ENCODE data around the gene KIF9.
"Not testable (repeated sequence)": the region's sequence is repeated elsewhere in the genome, so short reads cannot be mapped to it uniquely, and the experiment has no call there.

Gene KIF9

GRCh38 chr3:47294392-47294791 lies 11.8 kb upstream of the KIF9 start:
- DNase-seq (ENCODE audit: low spot score): no peak

GRCh38 chr3:47293822-47294221 lies 11.2 kb upstream of the KIF9 start:
- DNase-seq (ENCODE audit: low spot score): no peak

DNA sequence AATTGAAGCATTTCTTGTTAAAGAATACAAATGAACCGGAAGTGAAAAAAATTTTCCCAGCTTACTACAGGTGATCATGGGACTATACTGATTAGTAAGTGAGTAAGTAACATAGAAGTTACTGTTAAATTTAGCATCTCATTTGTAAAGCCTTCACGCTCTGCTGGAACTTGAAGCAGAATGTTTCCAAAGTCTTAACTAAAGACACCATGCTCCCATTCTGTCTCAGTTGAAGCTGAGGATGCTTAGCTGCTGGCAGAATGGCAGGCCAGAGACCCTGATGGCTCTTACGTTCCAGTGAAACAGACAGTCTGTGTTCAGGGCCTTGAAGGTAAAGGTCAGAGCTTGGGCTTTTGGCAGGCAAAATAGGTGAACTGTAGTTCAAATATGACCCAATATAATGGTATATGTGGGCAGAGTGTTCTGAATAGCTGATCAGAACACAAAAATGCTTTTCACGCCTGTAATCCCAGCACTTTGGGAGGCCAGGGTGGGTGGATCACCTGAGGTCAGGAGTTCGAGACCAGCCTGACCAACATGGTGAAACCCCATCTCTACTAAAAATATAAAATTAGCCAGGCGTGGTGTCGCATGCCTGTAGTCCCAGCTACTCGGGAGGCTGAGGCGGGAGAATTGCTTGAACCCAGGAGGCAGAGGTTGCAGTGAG lies 9.3 kb upstream of the KIF9 start:
- DNase-seq (ENCODE audit: low spot score): not testable (repeated sequence)

DNA sequence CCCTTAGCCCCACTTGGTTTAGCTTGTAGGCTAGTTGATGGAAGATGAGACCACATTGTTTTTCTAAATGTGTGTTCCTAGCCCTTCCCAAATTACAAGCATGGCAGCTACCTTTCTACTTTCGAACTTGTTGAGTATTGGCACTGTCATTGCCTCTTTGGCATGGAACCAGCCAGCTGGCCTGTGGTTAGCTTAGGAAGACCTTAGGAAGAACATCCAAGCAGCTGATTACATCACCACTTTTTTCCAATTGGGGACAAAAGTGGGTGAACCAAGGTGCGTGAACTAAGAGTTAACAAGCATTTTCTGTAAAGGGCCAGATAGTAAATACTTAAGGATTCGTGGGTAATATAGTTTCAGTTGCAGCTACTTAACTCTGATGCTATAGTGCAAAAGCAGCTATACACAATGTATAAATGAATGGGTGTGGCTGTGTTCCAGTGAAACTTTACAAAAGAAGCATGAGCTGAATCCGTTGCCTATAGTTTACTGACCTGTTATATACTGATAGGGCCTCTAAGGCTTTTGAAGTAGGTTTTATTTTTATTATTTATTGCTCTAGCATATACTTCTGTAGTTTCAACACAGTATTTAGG lies 8.7 kb upstream of the KIF9 start:
- no peak for DNase-seq (ENCODE audit: low spot score)

DNA sequence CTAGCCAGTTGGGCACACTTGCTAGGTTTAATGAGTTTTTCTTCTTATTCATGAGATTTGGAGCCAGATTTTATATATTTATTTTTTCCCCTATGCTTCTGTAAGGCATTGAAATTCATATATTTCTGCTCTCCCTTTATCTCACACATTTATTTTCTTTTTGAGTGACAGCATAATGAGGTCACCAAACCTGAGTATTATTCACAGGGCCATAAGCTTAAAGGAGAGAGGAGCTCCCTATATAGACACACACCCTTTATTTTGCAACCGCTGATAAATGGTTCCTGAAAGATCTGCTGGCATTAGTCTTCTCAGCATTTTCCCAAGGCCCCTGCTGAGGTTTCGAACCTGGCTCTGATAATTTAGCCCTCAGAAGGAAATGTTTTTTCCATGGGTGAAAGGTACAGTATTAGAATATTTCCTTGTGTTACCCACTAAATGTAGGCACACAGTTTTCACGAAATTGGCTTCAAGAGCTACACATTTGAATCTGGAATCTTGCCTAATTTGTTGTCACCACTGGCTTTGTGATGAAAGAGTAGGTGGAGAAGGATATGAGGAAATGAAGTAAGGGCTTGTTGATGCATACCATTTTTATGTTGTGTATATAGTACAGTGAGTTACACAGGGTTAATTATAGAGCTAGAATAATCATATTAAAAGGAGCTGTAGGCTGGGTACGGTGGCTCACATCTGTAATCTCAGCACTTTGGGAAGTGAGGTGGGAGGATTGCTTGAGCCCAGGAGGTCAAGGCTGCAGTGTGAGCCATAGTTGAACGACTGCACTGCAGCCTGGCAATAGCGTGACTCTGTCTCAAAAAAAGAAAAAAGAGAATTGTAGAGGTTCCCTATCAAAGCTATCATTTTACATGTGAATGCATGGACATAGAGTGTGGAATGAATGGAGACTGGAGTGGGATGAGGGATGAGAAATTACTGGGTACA lies 6.6 kb upstream of the KIF9 start:
- no peak for DNase-seq (ENCODE audit: low spot score)

DNA sequence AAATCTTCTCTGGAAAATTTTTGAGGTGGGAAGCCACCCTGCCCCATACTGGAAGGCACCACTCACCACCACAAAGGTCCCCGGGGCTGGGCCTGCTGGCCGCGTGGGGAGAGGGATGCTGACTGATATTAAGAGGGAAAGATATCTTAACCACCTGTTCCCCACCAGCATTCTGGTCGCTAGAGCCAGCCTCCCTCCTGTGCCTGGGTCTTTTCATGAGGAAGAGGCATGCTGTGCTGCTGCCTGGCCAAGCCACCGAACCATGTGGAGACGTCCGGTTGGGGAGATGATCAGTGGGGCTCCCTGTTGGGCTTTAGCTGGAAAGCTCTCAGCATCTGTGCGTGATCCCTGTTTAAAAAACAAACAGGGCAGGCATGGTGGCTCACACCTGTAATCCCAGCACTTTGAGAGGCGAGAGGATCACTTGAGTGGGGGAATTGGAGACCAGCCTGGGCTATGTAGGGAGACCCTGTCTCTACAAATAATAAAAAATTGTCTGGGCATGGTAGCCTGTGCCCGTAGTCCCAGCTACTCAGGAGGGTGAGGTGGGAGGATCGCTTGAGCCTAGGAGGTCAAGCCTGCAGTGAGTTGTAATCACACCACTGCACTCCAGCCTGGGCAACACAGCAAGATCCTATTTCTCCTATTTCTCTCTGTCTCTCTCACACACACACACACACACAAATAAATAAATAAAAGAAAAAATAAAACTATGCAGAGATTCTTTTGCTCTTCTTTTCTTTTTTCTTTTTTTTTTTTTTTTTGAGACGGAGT lies 1.2 kb upstream of the KIF9 start:
- peak; percentile 33 for DNase-seq (ENCODE audit: low spot score)

DNA sequence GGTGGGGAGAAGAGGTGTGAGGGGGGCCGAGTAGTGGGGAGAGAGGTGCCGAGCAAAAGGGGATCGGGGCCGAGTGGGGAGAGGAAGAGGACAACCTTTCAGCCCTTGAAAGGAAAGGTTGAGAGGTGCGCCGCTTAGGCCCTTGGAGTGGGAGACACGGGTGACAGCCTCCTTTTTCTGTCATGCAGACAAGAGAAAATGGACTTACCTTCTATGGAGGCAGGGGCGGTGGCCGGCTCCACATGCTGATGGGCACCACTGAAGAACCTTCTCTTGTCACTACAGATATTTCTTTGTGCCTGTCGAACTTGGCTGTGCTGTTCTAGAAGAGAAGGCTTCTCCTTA lies 566 bp upstream of the KIF9 start:
- DNase-seq (ENCODE audit: low spot score): peak; percentile 38

GRCh38 chr3:47280519-47280918 lies 2.1 kb downstream of the KIF9 start:
- no peak for DNase-seq (ENCODE audit: low spot score)

GRCh38 chr3:47276558-47276957 lies 6.0 kb downstream of the KIF9 start:
- no peak for DNase-seq (ENCODE audit: low spot score)

GRCh38 chr3:47274652-47275051 lies 7.9 kb downstream of the KIF9 start:
- no peak for DNase-seq (ENCODE audit: low spot score)

GRCh38 chr3:47273564-47273963 lies 9.0 kb downstream of the KIF9 start:
- no peak for DNase-seq (ENCODE audit: low spot score)

DNA sequence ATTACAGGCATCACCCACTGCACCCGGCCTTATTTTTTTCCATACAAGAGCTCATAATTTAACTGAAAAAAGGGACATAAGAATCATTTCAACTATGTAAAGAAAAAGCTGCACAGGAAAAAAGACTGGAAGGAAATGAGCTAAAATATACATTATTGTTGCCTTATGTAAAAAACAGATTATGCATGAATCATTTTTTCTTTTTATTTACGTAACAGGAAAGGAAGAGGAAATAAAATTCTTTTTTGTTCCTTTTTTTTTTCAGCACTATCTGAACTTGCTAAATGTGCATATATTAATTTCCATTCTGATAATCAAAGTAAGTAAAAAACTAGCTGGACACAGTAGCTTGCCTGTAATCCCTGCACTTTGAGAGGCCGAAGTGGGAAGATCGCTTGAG lies 12.1 kb downstream of the KIF9 start:
- DNase-seq (ENCODE audit: low spot score): no peak

DNA sequence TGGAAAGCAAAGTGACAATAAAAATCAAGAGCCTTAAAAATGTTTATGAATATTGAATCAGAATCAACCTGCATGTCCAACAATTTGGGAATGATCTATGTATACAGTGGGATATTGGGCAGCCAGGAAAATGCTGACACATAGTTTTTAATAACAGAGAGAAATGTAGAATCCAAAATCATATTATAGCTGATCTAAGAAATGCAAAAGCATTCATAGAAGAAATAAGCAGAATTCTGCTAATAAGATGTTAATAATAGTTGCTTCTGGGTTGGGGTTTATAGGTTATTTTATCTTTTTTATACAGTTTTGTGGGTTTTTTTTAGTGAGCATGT lies 15.1 kb downstream of the KIF9 start:
- no peak for DNase-seq (ENCODE audit: low spot score)

- DNase-seq (ENCODE audit: low spot score): peak; percentile 89
Observed at GRCh38 chr3:47266709-47267489, 15.7 kb downstream of the KIF9 start.

DNA sequence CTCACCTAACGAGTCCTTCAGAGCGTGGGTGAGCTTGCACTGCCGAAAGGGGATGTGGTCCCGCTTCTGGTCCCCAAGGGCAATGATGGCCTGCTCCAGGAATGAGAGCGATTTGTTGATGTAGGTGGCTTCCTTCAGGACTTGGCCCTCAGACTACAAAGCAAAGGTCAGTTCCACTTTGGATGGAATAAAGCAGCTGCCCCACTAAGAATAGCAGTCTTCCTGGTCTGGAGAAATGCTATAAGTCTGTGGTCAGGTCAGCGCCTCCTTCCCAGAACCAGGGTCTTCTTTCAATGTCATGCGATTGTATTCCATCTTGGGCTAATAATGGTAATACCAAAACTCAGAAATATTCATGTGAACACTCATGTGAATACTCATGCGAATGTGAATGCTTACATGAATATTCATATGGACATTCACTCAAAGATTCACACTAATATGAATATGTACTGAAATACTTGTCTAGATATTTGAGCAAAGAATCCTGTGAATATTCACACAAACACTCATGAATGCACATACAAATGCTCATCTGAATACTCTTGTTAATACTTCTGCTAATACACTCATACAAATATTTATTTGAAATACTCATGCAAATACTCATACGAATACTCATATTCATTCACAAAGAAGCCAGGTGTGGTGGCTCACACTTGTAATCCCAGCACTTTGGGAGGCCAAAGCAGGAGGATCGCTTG lies 16.7 kb downstream of the KIF9 start:
- DNase-seq (ENCODE audit: low spot score): no peak

GRCh38 chr3:47265008-47265407 lies 17.6 kb downstream of the KIF9 start:
- no peak for DNase-seq (ENCODE audit: low spot score)

DNA sequence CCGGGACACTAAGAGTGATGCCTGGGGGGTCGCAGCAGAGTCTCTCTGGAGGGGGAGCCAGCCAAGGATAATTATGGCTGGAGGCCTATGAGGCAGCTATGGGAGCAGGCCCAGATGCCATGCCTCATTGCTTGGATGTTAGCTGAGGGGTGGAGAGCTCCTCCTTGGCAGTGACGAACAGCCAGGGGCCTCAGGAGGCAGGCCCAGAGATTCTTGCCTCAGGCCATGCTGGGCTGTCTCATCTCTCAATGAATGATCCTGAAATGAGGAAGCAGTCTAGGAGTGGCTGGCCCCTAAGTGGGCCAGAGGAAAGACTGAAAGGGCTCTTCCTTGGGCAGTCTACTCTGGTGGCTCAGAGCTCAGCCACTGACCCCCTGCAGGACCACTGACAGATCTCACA lies 21.3 kb downstream of the KIF9 start:
- peak; percentile 69 for DNase-seq (ENCODE audit: low spot score)

GRCh38 chr3:47260605-47261004 lies 22.0 kb downstream of the KIF9 start:
- DNase-seq (ENCODE audit: low spot score): no peak

DNA sequence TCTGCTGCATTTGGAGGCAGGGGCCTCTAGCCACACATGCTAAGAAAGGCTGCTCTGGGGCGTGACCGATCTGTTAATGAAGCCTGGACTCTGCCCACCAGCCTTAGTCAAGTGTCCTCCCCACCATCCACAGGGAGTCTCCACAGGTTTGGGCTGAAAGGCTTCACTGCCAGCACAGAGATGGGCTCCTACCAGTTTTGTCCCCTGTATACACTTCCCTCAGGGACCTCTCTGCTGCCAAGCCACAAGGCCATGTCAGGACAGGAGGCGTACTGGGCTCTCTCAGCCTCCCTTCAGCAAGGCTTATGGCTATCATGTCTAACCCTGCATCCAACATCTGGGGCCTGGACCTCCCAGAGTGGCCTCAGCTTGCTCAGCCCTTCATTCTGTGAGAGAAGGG lies 23.5 kb downstream of the KIF9 start:
- DNase-seq (ENCODE audit: low spot score): no peak

DNA sequence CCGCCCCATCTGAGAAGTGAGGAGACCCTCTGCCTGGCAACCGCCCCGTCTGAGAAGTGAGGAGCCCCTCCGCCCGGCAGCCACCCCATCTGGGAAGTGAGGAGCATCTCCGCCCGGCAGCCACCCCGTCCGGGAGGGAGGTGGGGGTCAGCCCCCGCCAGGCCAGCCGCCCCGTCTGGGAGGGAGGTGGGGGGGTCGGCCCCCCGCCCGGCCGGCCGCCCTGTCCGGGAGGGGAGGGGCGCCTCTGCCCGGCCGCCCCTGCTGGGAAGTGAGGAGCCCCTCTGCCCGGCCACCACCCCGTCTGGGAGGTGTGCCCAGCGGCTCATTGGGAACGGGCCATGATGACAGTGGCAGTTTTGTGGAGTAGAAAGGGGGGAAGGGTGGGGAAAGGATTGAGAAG lies 26.3 kb downstream of the KIF9 start:
- DNase-seq (ENCODE audit: low spot score): not testable (repeated sequence)

GRCh38 chr3:47251689-47252088 lies 30.9 kb downstream of the KIF9 start:
- no peak for DNase-seq (ENCODE audit: low spot score)

Measured in kidney tubule cell (primary cell).